Mesenteric fat pad (tissue), 1 donor: ENCODE data around the gene CADM2. TPM values are rescaled to one million over a fixed set of nuclear protein-coding genes. Genes with fewer than 3 reads are reported as not detected.

Experiments used
- DNase-seq: peaks from one replicate; pipeline ENCODE4 v3.0.0-alpha.2; 2020; ENCODE audit warnings: low spot score
- total RNA-seq: library from RNA; stranded (reverse); fragmentation: NEBNext Ultra II Directional; extraction: Animal tissue kit (Norgen Biotek cat#: 25700); gene quantifications from one replicate; pipeline ENCODE4 v1.2.1, GENCODE V29; 2021
- donor health status: DM: yes; HTN: yes; CAD: no.

CADM2 gene
- total RNA-seq, 1 donor from 2014 or later = 17.3 TPM

DNA sequence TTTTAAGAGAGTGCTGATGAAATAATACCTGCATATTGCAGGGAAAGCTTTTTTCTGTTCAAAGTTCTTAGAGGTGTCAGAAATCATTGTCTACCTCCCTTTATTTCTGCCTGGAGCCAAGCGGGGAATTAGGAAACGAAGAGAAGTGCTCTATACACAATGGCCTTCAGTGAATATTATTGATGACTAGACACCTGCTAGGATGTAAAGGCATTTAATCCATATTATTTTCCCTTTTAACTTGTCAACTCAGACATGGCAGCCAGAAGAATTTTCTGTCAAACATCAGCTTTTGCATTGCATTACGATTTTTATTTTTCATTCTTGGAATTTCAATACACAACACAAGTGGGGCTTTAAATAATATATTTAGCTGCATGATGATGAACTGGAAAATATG, 24.7 kb downstream of the CADM2 start:
- DNase-seq = no peak

DNA sequence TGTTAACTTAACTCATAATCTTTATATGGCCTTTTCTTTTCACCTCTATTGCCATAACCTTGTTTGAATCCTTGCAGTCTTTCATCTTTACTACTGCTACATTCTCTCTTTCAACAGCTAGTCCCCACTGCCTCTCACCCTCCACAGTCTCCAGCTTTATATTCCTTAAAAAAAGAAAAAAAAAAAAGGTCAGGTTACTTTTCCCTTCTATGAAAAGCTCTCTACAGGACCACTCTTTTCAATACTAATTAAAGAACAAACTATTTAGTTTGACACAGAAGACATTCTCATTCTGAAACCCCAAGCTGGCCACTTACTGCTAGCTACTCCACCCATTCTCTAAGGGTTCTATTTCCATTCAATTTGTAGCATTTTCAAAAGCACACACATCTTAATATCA, 25.6 kb downstream of the CADM2 start:
- no peak for DNase-seq

- no peak for DNase-seq
These were observed 27.0 kb downstream of the CADM2 start for GRCh38 chr3:84985795-84986194.

- DNase-seq = no peak
These were observed 29.1 kb downstream of the CADM2 start for GRCh38 chr3:84987706-84988504.

DNA sequence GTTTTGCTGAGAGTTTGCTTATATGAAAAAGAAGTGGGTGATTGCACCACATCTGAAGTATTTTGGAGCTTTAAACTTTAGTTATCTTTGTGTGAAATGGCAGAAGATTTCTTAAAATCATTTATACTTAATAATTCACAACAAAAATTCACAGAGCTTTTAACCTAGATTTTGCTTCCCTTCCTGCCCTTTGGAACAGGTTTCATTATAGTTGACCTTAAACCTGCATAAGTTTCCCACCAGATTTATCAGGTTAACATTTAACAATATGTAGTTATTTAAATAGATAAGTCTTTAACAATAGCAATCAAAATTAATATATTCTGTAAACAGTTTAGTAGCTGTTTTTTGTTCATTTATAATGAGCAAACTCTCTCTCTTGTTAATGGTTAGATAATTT, 30.3 kb downstream of the CADM2 start:
- DNase-seq = no peak

GRCh38 chr3:84991422-84991900, 32.7 kb downstream of the CADM2 start:
- no peak for DNase-seq

DNA sequence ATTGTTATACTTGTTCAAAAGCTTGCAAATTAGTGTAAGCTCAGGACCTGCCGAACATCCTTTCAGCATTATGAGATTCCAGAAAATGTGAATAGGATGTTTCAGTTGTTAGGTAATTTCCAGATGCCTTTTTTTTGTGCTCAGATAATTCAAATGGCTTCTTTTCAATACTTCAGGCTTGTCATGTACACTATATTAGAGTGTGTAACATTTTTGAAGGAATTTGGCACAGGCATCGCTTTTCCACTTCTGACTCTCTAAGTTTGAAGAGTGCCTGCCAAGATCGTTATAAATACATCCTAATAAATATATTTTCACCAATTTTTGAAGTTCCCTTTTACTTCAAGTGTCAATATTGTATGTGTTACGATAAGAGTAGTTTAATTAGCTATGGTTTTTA, 35.2 kb downstream of the CADM2 start:
- no peak for DNase-seq

DNA sequence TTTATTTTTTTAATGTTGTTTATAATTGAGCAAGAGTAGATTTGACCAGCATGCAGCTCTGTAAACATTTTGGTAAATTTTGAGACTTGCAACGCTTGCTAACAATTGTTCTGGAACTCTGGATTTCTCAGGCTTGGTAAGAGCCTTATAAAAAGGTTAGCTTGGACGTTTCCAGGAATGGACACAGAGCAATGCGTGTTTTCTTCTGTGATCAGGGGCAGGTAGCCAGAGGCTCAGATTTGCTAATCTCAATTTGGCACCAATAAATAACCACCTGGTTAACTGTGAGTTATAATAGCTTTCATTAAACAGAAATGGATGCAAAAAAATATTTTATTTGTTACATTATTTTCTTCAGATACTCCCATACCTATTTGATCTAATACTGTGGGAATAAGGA, 39.8 kb downstream of the CADM2 start:
- DNase-seq = no peak

GRCh38 chr3:85003479-85003878, 44.7 kb downstream of the CADM2 start:
- no peak for DNase-seq

DNA sequence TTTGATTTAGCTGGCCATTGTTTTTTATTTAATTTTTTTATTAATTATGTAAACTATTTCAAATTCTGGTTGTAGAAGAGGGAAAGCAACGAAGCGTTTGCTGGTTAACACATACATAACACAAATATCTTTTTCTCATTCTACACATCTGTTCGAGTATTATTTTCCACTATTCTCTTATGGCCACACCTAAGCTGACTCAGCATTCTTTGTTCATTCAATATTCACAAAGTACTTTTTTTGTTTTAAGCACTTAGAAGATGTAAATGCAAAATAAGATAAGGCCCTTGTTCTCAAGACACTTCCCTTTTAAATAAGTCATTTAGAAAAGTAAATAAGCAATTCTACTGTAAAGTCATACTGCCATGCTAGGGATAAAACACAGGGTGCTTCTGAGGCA, 45.4 kb downstream of the CADM2 start:
- DNase-seq = no peak

GRCh38 chr3:85005946-85006345, 47.2 kb downstream of the CADM2 start:
- DNase-seq = no peak

DNA sequence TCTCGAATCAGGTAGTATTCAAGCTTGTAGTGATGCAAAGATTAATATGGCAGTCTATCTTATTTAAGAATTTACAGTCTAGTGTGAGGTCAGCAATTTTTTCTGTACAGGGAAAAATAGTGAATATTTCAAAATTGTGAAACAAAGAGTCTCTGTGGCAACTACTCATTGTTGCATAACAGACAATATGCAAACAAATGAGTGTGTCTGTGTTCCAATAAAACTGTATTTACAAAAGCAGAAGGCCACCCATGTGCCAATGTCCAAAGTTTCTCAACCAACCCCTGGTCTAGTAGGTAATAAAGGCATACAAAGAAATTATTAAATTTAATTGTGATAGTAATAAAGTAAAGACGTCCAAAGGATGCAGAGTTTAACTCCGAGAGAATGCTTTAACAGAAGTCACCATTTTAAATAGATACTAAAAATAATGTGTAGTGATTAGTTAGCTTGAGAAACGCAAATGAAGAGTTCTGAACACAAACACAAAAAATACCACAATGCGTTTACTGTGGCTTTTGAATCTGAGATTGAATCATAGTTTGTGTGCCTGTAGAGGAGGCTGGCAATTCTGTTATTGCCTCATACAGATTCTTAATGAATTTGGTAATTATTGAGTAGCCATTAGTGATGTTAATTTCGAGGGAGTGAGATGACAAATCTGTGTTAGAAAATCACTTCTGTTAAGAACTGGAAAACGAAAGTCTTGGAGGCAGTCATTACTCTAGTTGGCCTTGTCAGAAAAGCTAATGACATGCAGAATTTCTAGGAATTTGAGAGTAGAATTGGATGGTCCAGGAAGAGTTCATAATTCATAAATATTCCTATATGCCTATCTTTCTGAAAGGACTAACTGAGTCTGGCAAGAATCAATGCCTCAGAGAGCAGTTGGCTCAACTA, 48.7 kb downstream of the CADM2 start:
- no peak for DNase-seq

DNA sequence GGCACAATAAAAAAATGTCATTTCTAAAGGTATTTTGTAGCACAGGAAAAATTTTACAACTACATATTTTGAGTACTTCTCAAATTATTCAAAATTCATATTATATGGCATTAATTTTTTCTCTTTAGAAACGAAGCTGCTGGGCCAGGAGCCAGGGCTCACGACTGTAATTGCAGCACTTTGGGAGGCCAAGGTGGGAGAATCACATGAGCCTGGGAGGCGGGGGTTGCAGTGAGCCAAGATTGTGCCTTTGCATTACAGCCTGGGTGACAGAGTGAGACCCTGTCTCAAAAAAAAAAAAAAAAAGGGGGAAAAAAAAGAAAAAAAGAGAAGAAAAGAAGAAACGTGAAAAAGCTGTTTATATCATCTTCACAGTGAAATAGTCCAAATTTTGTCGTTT, 62.0 kb downstream of the CADM2 start:
- no peak for DNase-seq

DNA sequence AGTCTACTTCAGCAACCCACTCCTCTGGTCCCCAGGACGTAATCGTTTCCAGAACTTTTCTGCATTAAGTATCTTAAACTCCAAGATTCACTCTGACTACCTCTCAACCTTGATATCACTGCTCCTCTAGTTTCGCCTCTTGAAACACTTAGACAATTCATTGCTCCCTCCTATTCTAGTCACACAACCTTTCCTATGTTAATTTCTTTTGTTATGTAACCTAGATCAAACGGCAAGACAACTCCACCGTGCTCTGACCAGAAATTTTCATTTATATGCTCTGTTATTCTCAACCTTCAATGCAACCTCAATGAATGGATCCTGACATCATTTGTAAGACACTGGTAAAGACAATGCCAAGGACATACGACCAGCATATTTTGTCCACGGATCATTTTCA, 71.3 kb downstream of the CADM2 start:
- no peak for DNase-seq

DNA sequence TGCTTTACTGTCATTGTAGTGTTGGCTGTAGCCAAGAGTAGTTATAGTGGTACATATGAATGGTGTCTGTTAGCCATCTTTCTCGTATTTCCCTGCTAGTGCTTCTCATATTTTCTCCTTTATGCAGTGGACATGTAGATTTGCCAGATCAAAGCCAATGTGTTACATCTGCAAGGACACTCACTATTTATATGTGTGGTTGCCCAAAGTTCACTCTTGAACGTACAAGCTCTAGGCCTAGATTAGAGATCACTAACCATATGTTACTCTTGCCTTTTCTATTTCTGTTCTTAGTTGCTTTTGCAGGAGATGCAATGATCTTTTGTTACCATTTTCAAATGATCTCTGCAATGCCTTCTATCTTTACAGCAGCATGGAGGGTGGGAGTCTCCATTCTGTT, 78.4 kb downstream of the CADM2 start:
- no peak for DNase-seq

DNA sequence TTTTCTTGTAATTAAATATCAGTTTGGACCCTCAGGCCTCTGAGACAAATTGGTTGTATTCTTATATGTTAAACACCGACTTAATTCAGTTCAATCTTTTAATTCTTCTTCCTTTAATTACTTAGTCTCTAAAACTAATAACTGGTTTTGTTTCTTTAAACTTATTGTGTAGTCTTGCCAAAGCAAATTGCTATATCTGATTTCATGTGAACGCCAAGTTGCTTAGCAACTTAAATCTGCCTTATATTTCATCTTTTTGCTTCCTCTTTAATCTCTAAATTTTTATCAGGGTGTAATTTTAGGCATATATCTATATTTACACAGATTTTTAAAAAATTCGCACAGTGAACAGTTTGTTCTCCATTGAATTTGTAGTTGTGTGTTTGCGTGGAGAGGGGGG, 82.2 kb downstream of the CADM2 start:
- no peak for DNase-seq

DNA sequence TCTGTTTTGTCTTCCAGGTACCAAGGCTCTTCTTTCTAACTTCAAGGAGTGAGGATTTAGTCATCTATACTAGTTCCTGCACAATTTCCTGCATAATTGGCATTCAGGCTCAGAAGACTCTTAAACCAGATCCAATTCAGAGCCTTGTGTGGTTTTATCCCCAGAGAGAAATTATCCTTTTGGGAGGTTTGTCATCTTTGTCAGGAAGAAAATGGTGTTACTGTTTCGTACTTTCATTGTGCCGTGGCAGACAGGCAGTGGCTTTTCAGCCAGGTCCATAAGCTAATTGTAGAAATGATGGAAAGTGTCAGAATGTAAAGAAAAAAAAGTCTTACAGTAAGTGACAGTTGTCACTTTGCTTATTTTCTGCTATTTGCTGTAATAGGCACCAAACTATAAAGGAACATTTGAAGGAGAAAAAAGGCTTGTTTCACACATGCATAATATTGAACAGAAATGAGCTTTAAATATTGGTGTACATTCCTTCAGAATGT, 82.8 kb downstream of the CADM2 start:
- no peak for DNase-seq

- no peak for DNase-seq
These were observed 92.0 kb downstream of the CADM2 start for GRCh38 chr3:85050821-85051220.

DNA sequence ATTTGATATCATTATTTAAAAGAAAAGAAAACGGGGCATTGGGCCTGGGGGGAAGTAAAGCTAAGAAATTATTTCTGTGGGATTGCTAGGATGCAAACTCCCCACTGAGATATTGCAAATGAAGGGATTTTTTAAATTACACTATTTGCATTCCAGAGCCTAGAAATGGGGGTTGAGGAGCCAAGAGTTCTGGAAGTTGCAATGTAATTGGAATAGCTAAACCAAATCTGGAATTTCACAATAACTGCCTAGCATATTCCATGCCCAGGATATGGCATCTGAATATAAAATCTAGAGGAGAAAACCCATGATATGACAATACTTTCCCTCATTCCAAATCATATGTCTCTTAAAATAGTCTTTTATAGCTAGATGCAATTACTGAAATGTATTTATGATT, 93.0 kb downstream of the CADM2 start:
- no peak for DNase-seq

DNA sequence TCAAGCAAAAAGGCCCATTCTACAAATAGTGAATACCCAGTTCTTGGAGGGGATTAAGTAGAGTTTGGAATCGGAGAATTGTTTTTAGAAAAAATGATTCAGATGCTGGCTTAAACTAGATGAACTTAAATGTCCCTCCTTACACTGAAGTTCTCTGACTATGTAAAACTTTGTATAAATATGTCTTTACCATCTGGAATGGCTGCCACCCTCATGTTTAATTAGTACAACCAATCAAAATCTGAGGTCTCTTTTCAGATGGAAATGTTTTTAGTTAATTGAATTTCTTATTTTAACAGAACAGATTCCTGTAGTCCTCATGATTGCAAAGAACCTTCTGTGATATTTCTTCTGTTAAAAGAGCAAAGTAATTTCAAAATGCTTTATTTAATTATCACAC, 94.8 kb downstream of the CADM2 start:
- DNase-seq = no peak

DNA sequence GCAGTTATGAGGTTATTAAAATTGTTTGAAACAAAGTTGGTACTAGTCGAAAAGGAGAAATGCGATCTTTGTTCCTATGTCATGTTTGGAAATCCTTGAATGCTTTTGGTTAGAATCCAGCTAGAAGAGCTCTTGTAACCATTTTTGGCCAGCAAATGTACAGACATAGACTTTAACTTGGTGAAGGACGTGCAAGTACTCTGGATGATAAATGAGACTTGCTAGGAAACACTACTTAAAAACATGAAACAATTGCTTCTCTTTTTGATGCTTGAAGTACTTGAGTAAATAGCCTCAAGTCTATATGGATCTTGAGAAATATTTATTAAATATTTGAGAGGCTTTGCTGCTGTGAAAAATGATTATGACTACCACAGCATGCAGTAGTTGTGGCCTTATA, 95.8 kb downstream of the CADM2 start:
- no peak for DNase-seq

DNA sequence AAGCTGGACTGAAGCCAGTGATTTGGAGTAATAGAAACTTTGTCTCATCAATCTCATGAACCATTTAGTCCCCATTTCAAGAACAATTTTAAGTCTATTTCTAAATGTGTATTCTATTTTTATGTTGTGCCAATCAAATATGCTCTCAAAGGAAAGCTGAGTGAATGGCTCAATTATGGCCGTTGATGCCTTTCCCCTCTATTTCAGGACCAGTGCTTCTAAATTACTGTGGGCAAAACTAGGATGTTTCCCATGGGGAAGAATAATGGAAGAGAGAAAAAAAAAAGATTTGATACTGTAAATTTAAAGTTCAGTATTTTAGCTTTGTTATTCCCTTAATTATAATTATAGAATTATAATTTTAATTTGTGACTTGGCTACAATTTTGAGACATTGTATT, 110.1 kb downstream of the CADM2 start:
- DNase-seq = no peak
